ENCODE measurements around the gene TSHZ2. TPM values are rescaled to one million over a fixed set of nuclear protein-coding genes. Genes with fewer than 3 reads are reported as not detected.

TSHZ2 gene
- total and polyA plus RNA-seq, 2 of the 4 experiments (the other 2 are of a cell fraction) = under 0.01 to 0.02 TPM

- no peak overlapping the region for H3K56ac ChIP-seq (ENCODE audit: extremely low read depth, insufficient read depth, low read length)
- ChIA-PET POLR2A (ENCODE audit: unreplicated experiment) (no interaction called here), CTCF (no interaction called here)
- H2AK5ac ChIP-seq (ENCODE audit: low read depth, low read length) = no peak overlapping the region
- H3K23ac ChIP-seq (ENCODE audit: low read depth, low read length) = no peak overlapping the region
- H4K8ac ChIP-seq (ENCODE audit: low read depth in 2 of 2, low read length in 2 of 2) = no peak overlapping the region
- H3K27me3 ChIP-seq (ENCODE audit: control insufficient read depth, insufficient read depth, low read length) = no peaks in the 10 kb centered on the region
- H2BK20ac ChIP-seq (ENCODE audit: low read depth, low read length) = no peak overlapping the region
- dilution Hi-C loops (cut with HindIII; ENCODE audit: low sequenced_read_pairs, unreplicated experiment) (no loop called here), intact Hi-C loops (cut with micrococcal nuclease) (no loop called here), in situ Hi-C loops (cut with MboI; ENCODE audit: low sequenced_read_pairs) (no loop called here)
- no peaks in the 10 kb centered on the region for H3K4me1 ChIP-seq (ENCODE audit: control insufficient read depth, insufficient read depth, low read length)
- H2AFZ ChIP-seq (replicated peaks; ENCODE audit: low read length, poor library complexity) = no peak overlapping the region
- H3K79me1 ChIP-seq (ENCODE audit: low read depth in 1 of 2, low read length in 2 of 2) = no peaks in the 10 kb centered on the region
- no peak overlapping the region for H2BK15ac ChIP-seq (ENCODE audit: low read depth, low read length)
- H2BK120ac ChIP-seq (ENCODE audit: low read depth, low read length) = no peak overlapping the region
- no peaks in the 10 kb centered on the region for H4K20me1 ChIP-seq (ENCODE audit: insufficient read depth, low read length)
- H3K9me1 ChIP-seq (ENCODE audit: insufficient read depth, low read length) = no peaks in the 10 kb centered on the region
- no peak overlapping the region for H3K4me3 ChIP-seq (ENCODE audit: insufficient read depth, low read depth, low read length)
- no peak overlapping the region for H3K9ac ChIP-seq (ENCODE audit: low read depth, low read length)
- TF ChIP-seq CHD1 (IDR thresholded peaks at IDR 0.05; ENCODE audit: low read depth, low read length) (no peak), POLR2A (IDR thresholded peaks at IDR 0.05; ENCODE audit: low read depth, low read length) (no peak), RCOR1 (IDR thresholded peaks at IDR 0.05; ENCODE audit: insufficient replicate concordance, low read length) (no peak), ELK1 (IDR thresholded peaks at IDR 0.05; ENCODE audit: borderline replicate concordance, low read depth, low read length) (no peak), FOS (IDR thresholded peaks at IDR 0.05; ENCODE audit: low read depth, low read length) (no peak), RAD21 (IDR thresholded peaks at IDR 0.05; ENCODE audit: low read length) (no peak), NFE2L2 (IDR thresholded peaks at IDR 0.05; ENCODE audit: low read depth, low read length) (no peak), SMC3 (IDR thresholded peaks at IDR 0.05; ENCODE audit: low read depth, low read length) (no peak), RFX5 (IDR thresholded peaks at IDR 0.05; ENCODE audit: low read depth, low read length) (no peak), MAZ (IDR thresholded peaks at IDR 0.05; ENCODE audit: borderline replicate concordance, low read depth, low read length) (no peak)
- no peak overlapping the region for H3K4me2 ChIP-seq (ENCODE audit: low read depth, low read length)
- no peak overlapping the region for H4K5ac ChIP-seq (ENCODE audit: low read depth, low read length)
- no peak overlapping the region for H3K18ac ChIP-seq (ENCODE audit: low read depth, low read length)
- 65% methylated on average over 6 of the region's 7 CpGs; no CpG with 5 or more reads in 1 of the 2 experiments for WGBS, 2 experiments (ENCODE audit: extremely low coverage in 2 of 2, insufficient read length in 1 of 2)
- no peak overlapping the region for H3K4ac ChIP-seq (ENCODE audit: low read depth, low read length)
- DNase-seq (no peak), ATAC-seq (ENCODE audit: low read depth) (no peak)
- H3K14ac ChIP-seq (replicated peaks; ENCODE audit: low read depth, low read length) = no peak overlapping the region
- no peak overlapping the region for H4K91ac ChIP-seq (ENCODE audit: insufficient read depth, low read depth, low read length)
- no TSS peak for BruUV-seq (replicated peaks)
- H3K36me3 ChIP-seq (ENCODE audit: control insufficient read depth, insufficient read depth, low read length) = no peaks in the 10 kb centered on the region
- peaks cover 3% of the 10 kb centered on the region for H3K9me3 ChIP-seq (ENCODE audit: control insufficient read depth, insufficient read depth, low read length)
- no peak overlapping the region for H2AK9ac ChIP-seq (replicated peaks; ENCODE audit: low read depth, low read length, poor library complexity)
- no peak overlapping the region for H3K27ac ChIP-seq (ENCODE audit: insufficient read depth, low read length)
- no peak overlapping the region for H2BK5ac ChIP-seq (ENCODE audit: low read depth, low read length, poor library complexity, severe bottlenecking)
Measured at GRCh38 chr20:53359425-53359824, 387.3 kb downstream of the TSHZ2 start.

Data from IMR-90 (cell line).